Measurements from ENCODE around the gene STRN3.

DNA sequence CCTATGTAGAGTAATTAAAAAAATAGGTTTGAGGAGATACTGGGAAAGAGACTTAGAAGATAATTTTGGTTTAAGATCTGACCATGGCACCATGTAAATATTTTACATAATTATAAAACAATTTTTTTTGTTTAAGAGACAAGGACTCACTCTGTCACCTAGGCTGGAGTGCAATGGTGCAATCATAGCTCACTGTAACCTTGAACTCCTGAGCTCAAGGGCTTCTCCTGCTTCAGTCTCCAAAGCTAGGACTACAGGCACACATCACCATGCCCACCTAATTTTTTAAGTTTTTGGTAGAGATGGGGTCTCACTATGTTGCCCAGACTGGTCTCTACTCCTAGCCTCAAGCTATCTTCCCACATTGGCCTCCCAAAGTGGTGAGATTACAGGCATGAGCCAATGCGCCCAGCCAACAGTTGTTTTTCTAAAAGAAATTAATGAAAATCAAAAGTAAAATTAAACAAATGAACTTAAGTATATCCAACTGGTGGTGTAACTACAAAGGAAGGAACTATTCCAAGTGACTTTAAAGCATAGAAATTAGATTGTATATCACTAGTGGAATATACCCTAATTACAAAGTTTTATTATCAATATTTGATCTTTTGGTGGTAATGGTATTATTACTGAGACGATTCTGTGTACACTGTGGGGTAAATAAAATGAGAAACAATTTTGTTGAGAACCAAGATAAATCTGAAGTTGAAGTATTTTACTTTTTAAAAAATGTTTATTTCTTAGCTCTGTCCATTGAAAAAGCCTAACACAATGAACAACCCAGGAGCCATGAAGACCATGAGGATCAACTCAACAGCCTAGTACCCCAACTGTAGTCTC, 122.7 kb downstream of the STRN3 start:
- TF ChIP-seq POLR2AphosphoS5 (IDR thresholded peaks at IDR 0.05; ENCODE audit: borderline replicate concordance, low read depth, low read length), result no peak
- no peak for TF ChIP-seq EZH2 (IDR thresholded peaks at IDR 0.05)
- TF ChIP-seq FOXP2 (optimal IDR thresholded peaks at IDR 0.05; ENCODE audit: control extremely low read depth, extremely low read length, insufficient read depth), result no peak
